RWPE1 (cell line): ENCODE measurements around the gene HNRNPM.

Experiments used
- CTCF ChIA-PET: fragments of 350-600 bp; sonication (Branson Sonifier 250); formaldehyde crosslinking; extraction: SDS; loops from one replicate; lab custom pipeline; 2021; lab: Yijun Ruan, JAX
- POLR2A ChIA-PET: fragments of 400-600 bp; formaldehyde crosslinking; extraction: SDS; loops from one replicate; lab custom pipeline; 2020; ENCODE audit warnings: antibody characterized with exemption; ENCODE audit not compliant: low non-redundant PET; lab: Yijun Ruan, JAX
- DNase-seq: peaks from one replicate; pipeline ENCODE4 v3.0.0; 2012; ENCODE audit warnings: low spot score
- H3K27ac ChIP-seq: fragments of 450-650 bp; 2 replicates; pipeline ENCODE4 v1.5.1; 2017
- CTCF ChIP-seq: fragments of 450-650 bp; conservative IDR thresholded peaks from 2 replicates; pipeline ENCODE4 v1.5.1; 2017; ENCODE audit warnings: low read depth, mild to moderate bottlenecking

Gene HNRNPM

GRCh38 chr19:8457209-8457608 lies 12.4 kb downstream of the HNRNPM start:
- no peak overlapping the region for H3K27ac ChIP-seq
- DNase-seq = no peak
- ChIA-PET CTCF (no interaction called here), POLR2A (no interaction called here)
- no peak for TF ChIP-seq CTCF

- no peak for TF ChIP-seq CTCF
- ChIA-PET POLR2A (no interaction called here), CTCF (interaction anchor here (0.9 to 1.0 kb wide), 2 partner anchors 10 to 16 kb away, joined by 3 read pairs; no protein-coding TSS in a partner anchor)
- DNase-seq = no peak
- H3K27ac ChIP-seq = no peak overlapping the region
Observed at GRCh38 chr19:8457827-8458226, 13.1 kb downstream of the HNRNPM start.

- ChIA-PET CTCF (interaction anchor here (0.9 to 1.0 kb wide), 2 partner anchors 10 to 16 kb away, joined by 3 read pairs; no protein-coding TSS in a partner anchor), POLR2A (no interaction called here)
- DNase-seq = no peak
- no peak for TF ChIP-seq CTCF
- peak overlapping the region; percentile 30; the same call in 1 of the 2 replicates for H3K27ac ChIP-seq
Observed at GRCh38 chr19:8458380-8458779, 13.6 kb downstream of the HNRNPM start.

- TF ChIP-seq CTCF = no peak
- peak overlapping the region; percentile 52 for H3K27ac ChIP-seq
- DNase-seq = no peak
- ChIA-PET POLR2A (no interaction called here), CTCF (no interaction called here)
Observed at GRCh38 chr19:8459095-8459494, 14.3 kb downstream of the HNRNPM start.

GRCh38 chr19:8459520-8460270 lies 14.9 kb downstream of the HNRNPM start:
- TF ChIP-seq CTCF = no peak
- ChIA-PET POLR2A (no interaction called here), CTCF (interaction anchor here (0.6 kb wide), 2 partner anchors 16 to 51 kb away, joined by 3 to 4 read pairs; no protein-coding TSS in a partner anchor)
- peak; percentile 30 for DNase-seq
- no peak overlapping the region for H3K27ac ChIP-seq

- ChIA-PET POLR2A (no interaction called here), CTCF (interaction anchor here (0.6 kb wide), 1 partner anchor 15 kb away, joined by 3 read pairs; no protein-coding TSS in a partner anchor)
- no peak overlapping the region for H3K27ac ChIP-seq
- no peak for DNase-seq
- no peak for TF ChIP-seq CTCF
Observed at GRCh38 chr19:8460516-8461298, 15.9 kb downstream of the HNRNPM start.
